ENCODE measurements around the gene SUN2. TPM values are rescaled to one million over a fixed set of nuclear protein-coding genes. Genes with fewer than 3 reads are reported as not detected.

SUN2 gene
- total and polyA plus RNA-seq, 2 of the 13 experiments (the other 11 are each of a cell fraction or from before 2014, with no cell fraction given) = 45.6 to 56.6 TPM

DNA sequence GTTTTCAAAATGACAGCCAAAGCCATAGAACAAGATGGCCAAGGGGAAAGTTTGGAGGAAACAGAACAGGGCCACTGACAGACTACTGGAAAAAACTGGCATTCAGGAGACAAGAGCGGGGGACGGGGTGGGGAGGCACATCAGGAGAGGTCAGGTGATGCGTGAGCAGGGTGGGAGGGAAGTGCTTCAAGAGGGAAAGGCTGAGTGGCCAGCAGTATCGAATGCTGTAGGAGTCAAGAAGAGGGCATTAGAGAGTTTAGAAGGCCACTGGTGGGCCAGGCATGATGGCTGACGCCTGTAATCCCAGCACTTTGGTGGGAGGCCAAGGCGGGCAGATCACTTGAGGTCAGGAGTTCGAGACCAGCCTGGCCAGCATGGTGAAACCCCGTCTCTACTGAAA is 41.9 kb downstream of the SUN2 start:
- no peak overlapping the region for H3K4me2 ChIP-seq (ENCODE audit: low read depth, low read length)
- CTCF ChIA-PET (ENCODE audit: low intra/inter-chr PET ratio, low total read pairs) = no interaction called here
- DNase-seq (ENCODE audit: low spot score) = no peak
- intact Hi-C loops (cut with micrococcal nuclease; ENCODE audit: unreplicated experiment) = no loop called here
- H3K4me3 ChIP-seq (replicated peaks in 1 of 3; ENCODE audit: insufficient read depth in 1 of 3, low read depth in 2 of 3, low read length in 3 of 3) = no peak overlapping the region
- in situ Hi-C loops (cut with HindIII; ENCODE audit: extremely low pct_ligation_motif_present, low pct_unique_long_range_greater_than_20kb) = no loop called here
- BruUV-seq (replicated peaks) = no TSS peak
- peaks cover 68% of the 10 kb centered on the region for H3K79me2 ChIP-seq (ENCODE audit: insufficient read depth, low read length)
- peaks cover 2% of the 10 kb centered on the region; the same call in 1 of the 2 replicates for H3K4me1 ChIP-seq (ENCODE audit: insufficient read depth, low read length)
- 97% methylated on average over 8 of the region's 8 CpGs for WGBS (ENCODE audit: low lambda C conversion rate)
- peaks cover 38 to 60% of the 10 kb centered on the region in 2 experiments for H3K36me3 ChIP-seq (replicated peaks in 1 of 2; ENCODE audit: control insufficient read depth in 1 of 2, insufficient read depth in 2 of 2, low read length in 2 of 2)
- ATAC-seq = no peak
- peaks cover 62% of the 10 kb centered on the region for H4K20me1 ChIP-seq (ENCODE audit: insufficient read depth, low read length)
- H3K9ac ChIP-seq (ENCODE audit: insufficient read depth, low read depth, low read length) = no peak overlapping the region
- no peak for FAIRE-seq
- H3K27me3 ChIP-seq (ENCODE audit: control insufficient read depth in 1 of 2, insufficient read depth in 2 of 2, low read length in 2 of 2) = no peaks in the 10 kb centered on the region
- POLR2A ChIA-PET = no interaction called here
- no peak overlapping the region for H2AFZ ChIP-seq (ENCODE audit: low read length)
- H3K27ac ChIP-seq (ENCODE audit: extremely low read length, insufficient read depth, low read length) = no peak overlapping the region
- no peaks in the 10 kb centered on the region for H3K9me3 ChIP-seq (ENCODE audit: low read length)
- TF ChIP-seq, protein P1, sequence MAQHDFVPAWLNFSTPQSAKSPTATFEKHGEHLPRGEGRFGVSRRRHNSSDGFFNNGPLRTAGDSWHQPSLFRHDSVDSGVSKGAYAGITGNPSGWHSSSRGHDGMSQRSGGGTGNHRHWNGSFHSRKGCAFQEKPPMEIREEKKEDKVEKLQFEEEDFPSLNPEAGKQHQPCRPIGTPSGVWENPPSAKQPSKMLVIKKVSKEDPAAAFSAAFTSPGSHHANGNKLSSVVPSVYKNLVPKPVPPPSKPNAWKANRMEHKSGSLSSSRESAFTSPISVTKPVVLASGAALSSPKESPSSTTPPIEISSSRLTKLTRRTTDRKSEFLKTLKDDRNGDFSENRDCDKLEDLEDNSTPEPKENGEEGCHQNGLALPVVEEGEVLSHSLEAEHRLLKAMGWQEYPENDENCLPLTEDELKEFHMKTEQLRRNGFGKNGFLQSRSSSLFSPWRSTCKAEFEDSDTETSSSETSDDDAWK (CRISPR knock-in tag; IDR thresholded peaks at IDR 0.05) = no peak
- no peak for TF ChIP-seq MLLT10 (CRISPR knock-in tag; IDR thresholded peaks at IDR 0.05)
- TF ChIP-seq, protein P2, sequence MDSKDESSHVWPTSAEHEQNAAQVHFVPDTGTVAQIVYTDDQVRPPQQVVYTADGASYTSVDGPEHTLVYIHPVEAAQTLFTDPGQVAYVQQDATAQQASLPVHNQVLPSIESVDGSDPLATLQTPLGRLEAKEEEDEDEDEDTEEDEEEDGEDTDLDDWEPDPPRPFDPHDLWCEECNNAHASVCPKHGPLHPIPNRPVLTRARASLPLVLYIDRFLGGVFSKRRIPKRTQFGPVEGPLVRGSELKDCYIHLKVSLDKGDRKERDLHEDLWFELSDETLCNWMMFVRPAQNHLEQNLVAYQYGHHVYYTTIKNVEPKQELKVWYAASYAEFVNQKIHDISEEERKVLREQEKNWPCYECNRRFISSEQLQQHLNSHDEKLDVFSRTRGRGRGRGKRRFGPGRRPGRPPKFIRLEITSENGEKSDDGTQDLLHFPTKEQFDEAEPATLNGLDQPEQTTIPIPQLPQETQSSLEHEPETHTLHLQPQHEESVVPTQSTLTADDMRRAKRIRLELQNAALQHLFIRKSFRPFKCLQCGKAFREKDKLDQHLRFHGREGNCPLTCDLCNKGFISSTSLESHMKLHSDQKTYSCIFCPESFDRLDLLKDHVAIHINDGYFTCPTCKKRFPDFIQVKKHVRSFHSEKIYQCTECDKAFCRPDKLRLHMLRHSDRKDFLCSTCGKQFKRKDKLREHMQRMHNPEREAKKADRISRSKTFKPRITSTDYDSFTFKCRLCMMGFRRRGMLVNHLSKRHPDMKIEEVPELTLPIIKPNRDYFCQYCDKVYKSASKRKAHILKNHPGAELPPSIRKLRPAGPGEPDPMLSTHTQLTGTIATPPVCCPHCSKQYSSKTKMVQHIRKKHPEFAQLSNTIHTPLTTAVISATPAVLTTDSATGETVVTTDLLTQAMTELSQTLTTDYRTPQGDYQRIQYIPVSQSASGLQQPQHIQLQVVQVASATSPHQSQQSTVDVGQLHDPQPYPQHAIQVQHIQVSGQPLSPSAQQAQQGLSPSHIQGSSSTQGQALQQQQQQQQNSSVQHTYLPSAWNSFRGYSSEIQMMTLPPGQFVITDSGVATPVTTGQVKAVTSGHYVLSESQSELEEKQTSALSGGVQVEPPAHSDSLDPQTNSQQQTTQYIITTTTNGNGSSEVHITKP (CRISPR knock-in tag; IDR thresholded peaks at IDR 0.05; ENCODE audit: low read depth) = no peak
- no peak for TF ChIP-seq ZNF530 (CRISPR knock-in tag; IDR thresholded peaks at IDR 0.05; ENCODE audit: low read depth)
- TF ChIP-seq, protein P3, sequence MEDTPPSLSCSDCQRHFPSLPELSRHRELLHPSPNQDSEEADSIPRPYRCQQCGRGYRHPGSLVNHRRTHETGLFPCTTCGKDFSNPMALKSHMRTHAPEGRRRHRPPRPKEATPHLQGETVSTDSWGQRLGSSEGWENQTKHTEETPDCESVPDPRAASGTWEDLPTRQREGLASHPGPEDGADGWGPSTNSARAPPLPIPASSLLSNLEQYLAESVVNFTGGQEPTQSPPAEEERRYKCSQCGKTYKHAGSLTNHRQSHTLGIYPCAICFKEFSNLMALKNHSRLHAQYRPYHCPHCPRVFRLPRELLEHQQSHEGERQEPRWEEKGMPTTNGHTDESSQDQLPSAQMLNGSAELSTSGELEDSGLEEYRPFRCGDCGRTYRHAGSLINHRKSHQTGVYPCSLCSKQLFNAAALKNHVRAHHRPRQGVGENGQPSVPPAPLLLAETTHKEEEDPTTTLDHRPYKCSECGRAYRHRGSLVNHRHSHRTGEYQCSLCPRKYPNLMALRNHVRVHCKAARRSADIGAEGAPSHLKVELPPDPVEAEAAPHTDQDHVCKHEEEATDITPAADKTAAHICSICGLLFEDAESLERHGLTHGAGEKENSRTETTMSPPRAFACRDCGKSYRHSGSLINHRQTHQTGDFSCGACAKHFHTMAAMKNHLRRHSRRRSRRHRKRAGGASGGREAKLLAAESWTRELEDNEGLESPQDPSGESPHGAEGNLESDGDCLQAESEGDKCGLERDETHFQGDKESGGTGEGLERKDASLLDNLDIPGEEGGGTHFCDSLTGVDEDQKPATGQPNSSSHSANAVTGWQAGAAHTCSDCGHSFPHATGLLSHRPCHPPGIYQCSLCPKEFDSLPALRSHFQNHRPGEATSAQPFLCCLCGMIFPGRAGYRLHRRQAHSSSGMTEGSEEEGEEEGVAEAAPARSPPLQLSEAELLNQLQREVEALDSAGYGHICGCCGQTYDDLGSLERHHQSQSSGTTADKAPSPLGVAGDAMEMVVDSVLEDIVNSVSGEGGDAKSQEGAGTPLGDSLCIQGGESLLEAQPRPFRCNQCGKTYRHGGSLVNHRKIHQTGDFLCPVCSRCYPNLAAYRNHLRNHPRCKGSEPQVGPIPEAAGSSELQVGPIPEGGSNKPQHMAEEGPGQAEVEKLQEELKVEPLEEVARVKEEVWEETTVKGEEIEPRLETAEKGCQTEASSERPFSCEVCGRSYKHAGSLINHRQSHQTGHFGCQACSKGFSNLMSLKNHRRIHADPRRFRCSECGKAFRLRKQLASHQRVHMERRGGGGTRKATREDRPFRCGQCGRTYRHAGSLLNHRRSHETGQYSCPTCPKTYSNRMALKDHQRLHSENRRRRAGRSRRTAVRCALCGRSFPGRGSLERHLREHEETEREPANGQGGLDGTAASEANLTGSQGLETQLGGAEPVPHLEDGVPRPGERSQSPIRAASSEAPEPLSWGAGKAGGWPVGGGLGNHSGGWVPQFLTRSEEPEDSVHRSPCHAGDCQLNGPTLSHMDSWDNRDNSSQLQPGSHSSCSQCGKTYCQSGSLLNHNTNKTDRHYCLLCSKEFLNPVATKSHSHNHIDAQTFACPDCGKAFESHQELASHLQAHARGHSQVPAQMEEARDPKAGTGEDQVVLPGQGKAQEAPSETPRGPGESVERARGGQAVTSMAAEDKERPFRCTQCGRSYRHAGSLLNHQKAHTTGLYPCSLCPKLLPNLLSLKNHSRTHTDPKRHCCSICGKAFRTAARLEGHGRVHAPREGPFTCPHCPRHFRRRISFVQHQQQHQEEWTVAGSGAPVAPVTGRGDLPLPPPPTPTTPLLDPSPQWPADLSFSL (CRISPR knock-in tag; IDR thresholded peaks at IDR 0.05) = no peak
- no peak for TF ChIP-seq ZNF207 (IDR thresholded peaks at IDR 0.05; ENCODE audit: borderline replicate concordance)
- TF ChIP-seq ZNF776 (CRISPR knock-in tag; IDR thresholded peaks at IDR 0.05) = no peak
- TF ChIP-seq CBX1 (IDR thresholded peaks at IDR 0.05; ENCODE audit: low read depth) = no peak
- TF ChIP-seq, protein P4, sequence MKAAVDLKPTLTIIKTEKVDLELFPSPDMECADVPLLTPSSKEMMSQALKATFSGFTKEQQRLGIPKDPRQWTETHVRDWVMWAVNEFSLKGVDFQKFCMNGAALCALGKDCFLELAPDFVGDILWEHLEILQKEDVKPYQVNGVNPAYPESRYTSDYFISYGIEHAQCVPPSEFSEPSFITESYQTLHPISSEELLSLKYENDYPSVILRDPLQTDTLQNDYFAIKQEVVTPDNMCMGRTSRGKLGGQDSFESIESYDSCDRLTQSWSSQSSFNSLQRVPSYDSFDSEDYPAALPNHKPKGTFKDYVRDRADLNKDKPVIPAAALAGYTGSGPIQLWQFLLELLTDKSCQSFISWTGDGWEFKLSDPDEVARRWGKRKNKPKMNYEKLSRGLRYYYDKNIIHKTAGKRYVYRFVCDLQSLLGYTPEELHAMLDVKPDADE (CRISPR knock-in tag; IDR thresholded peaks at IDR 0.05) = no peak
- no peak for TF ChIP-seq MAZ (IDR thresholded peaks at IDR 0.05; ENCODE audit: borderline replicate concordance, low read depth, low read length)
- TF ChIP-seq MAZ (CRISPR knock-in tag; IDR thresholded peaks at IDR 0.05; ENCODE audit: low read depth) = no peak
- no peak for TF ChIP-seq ZSCAN29 (CRISPR knock-in tag; conservative IDR thresholded peaks at IDR 0.05)
- TF ChIP-seq TGIF2 (CRISPR knock-in tag; IDR thresholded peaks at IDR 0.05) = no peak

All from HepG2 (cell line).